H1 (cell line): Measurements from ENCODE around the gene CDR2.

ENCODE experiments used
- EZH2 ChIP-seq: fragments of 200-600 bp; sonication (generic); IDR thresholded peaks from 2 replicates; pipeline ENCODE4 v1.7.1; 2012; ENCODE audit warnings: low read depth, mild to moderate bottlenecking, moderate library complexity, low read length, inconsistent platforms; ENCODE audit not compliant: severe bottlenecking
- FOSL1 ChIP-seq: IDR thresholded peaks from 2 replicates; pipeline ENCODE4 v1.6.1; 2011; ENCODE audit warnings: mild to moderate bottlenecking, low read depth, low read length, moderate library complexity; ENCODE audit not compliant: insufficient read depth
- RAD21 ChIP-seq, 2 experiments: IDR thresholded peaks in 1 of 2; conservative IDR thresholded peaks in 1 of 2; 2 replicates each; pipeline ENCODE4 v1.6.1; 2011; ENCODE audit warnings: low read depth in 2 of 2, low read length in 2 of 2, improper control_type of control experiment in 1 of 2, inconsistent platforms in 1 of 2, mild to moderate bottlenecking in 1 of 2, moderate library complexity in 1 of 2
- SP1 ChIP-seq: IDR thresholded peaks from 2 replicates; pipeline ENCODE4 v1.6.1; 2011; ENCODE audit warnings: low read depth, low read length
- TF ChIP-seq, protein P1 (sequence below), 3 experiments: IDR thresholded peaks; 1 replicate in 2 of 3; 2 replicates in 1 of 3; pipeline versions ENCODE4 v1.5.1 to v1.6.1; 2011; ENCODE audit warnings: low read length in 3 of 3, mild to moderate bottlenecking in 3 of 3, inconsistent platforms in 2 of 3, low read depth in 1 of 3, moderate library complexity in 1 of 3; ENCODE audit not compliant: insufficient read depth in 1 of 3; ENCODE audit errors: control extremely low read depth in 1 of 3

- TF ChIP-seq, protein P1, sequence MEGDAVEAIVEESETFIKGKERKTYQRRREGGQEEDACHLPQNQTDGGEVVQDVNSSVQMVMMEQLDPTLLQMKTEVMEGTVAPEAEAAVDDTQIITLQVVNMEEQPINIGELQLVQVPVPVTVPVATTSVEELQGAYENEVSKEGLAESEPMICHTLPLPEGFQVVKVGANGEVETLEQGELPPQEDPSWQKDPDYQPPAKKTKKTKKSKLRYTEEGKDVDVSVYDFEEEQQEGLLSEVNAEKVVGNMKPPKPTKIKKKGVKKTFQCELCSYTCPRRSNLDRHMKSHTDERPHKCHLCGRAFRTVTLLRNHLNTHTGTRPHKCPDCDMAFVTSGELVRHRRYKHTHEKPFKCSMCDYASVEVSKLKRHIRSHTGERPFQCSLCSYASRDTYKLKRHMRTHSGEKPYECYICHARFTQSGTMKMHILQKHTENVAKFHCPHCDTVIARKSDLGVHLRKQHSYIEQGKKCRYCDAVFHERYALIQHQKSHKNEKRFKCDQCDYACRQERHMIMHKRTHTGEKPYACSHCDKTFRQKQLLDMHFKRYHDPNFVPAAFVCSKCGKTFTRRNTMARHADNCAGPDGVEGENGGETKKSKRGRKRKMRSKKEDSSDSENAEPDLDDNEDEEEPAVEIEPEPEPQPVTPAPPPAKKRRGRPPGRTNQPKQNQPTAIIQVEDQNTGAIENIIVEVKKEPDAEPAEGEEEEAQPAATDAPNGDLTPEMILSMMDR (IDR thresholded peaks at IDR 0.05; ENCODE audit: control extremely low read depth in 1 of 3, insufficient read depth in 1 of 3, low read depth in 1 of 3, low read length in 3 of 3) = no peak
- TF ChIP-seq SP1 (no peak), FOSL1 (no peak), EZH2 (no peak), RAD21 (IDR thresholded peaks at IDR 0.05 in 1 of 2, conservative IDR thresholded peaks at IDR 0.05 in 1 of 2; ENCODE audit: low read depth in 2 of 2, low read length in 2 of 2) (no peak)
Observed at GRCh38 chr16:22388101-22388644, 13.8 kb upstream of the CDR2 start.
